Neural progenitor cell (in vitro differentiated cells): ENCODE data around the gene SSR2. TPM values are rescaled to one million over a fixed set of nuclear protein-coding genes. Genes with fewer than 3 reads are reported as not detected.
A peak's percentile ranks its signal among the peaks of the same experiment; 100 is the strongest.

Source experiments
- DNase-seq: peaks from one replicate; pipeline ENCODE4 v3.0.0-alpha.2; 2016; ENCODE audit warnings: low spot score
- H2AFZ ChIP-seq: fragments of 200-600 bp; sonication (generic); replicated peaks from 2 replicates; pipeline ENCODE4 v1.6.1; 2016; ENCODE audit warnings: antibody characterized with exemption
- H3F3A ChIP-seq: fragments of 200-600 bp; sonication (generic); 2 replicates; pipeline ENCODE4 v1.6.1; 2016; ENCODE audit warnings: antibody characterized with exemption, low read depth
- H3K27ac ChIP-seq: fragments of 200-600 bp; sonication (generic); 2 replicates; pipeline ENCODE4 v1.5.1; 2016; ENCODE audit warnings: mild to moderate bottlenecking
- H3K27me3 ChIP-seq: fragments of 200-600 bp; sonication (generic); 2 replicates; pipeline ENCODE4 v1.6.1; 2016; ENCODE audit warnings: mild to moderate bottlenecking, moderate library complexity
- H3K36me3 ChIP-seq: fragments of 200-600 bp; sonication (generic); 2 replicates; pipeline ENCODE4 v1.5.1; 2016
- H3K4me1 ChIP-seq: fragments of 200-600 bp; sonication (generic); 2 replicates; pipeline ENCODE4 v1.6.1; 2016; ENCODE audit warnings: mixed run types
- H3K4me2 ChIP-seq: fragments of 200-600 bp; sonication (generic); 2 replicates; pipeline ENCODE4 v1.6.1; 2016
- H3K4me3 ChIP-seq: fragments of 200-600 bp; sonication (generic); 2 replicates; pipeline ENCODE4 v1.5.1; 2016
- H3K79me2 ChIP-seq: fragments of 200-600 bp; sonication (generic); 2 replicates; pipeline ENCODE4 v1.6.1; 2016; ENCODE audit warnings: low read depth
- H3K9ac ChIP-seq: fragments of 200-600 bp; sonication (generic); 2 replicates; pipeline ENCODE4 v1.6.1; 2016
- H3K9me3 ChIP-seq: fragments of 200-600 bp; sonication (generic); 2 replicates; pipeline ENCODE4 v1.5.1; 2016; ENCODE audit warnings: low read depth
- H4K20me1 ChIP-seq: fragments of 200-600 bp; sonication (generic); 2 replicates; pipeline ENCODE4 v1.6.1; 2016; ENCODE audit warnings: low read depth
- H3K27ac Mint-ChIP-seq: 3 replicates; pipeline ENCODE4 v1.8.0; 2021; ENCODE audit warnings: mixed read lengths
- H3K27me3 Mint-ChIP-seq: 2 replicates; pipeline ENCODE4 v1.8.0; 2022; ENCODE audit warnings: low read depth, mild to moderate bottlenecking, inconsistent platforms, moderate library complexity, mixed read lengths; ENCODE audit not compliant: insufficient read depth
- H3K36me3 Mint-ChIP-seq: 3 replicates; pipeline ENCODE4 v1.8.0; 2021; ENCODE audit warnings: mixed read lengths
- H3K4me1 Mint-ChIP-seq: 3 replicates; pipeline ENCODE4 v1.8.0; 2021; ENCODE audit warnings: mixed read lengths
- H3K4me3 Mint-ChIP-seq: 3 replicates; pipeline ENCODE4 v1.8.0; 2021; ENCODE audit warnings: mild to moderate bottlenecking, moderate library complexity, mixed read lengths
- H3K9me3 Mint-ChIP-seq: 3 replicates; pipeline ENCODE4 v1.8.0; 2020; ENCODE audit warnings: mixed read lengths
- CTCF ChIP-seq: fragments of 200-600 bp; sonication (generic); IDR thresholded peaks from 2 replicates; pipeline ENCODE4 v1.5.1; 2017; ENCODE audit warnings: antibody characterized with exemption, mild to moderate bottlenecking
- EZH2 ChIP-seq: fragments of 200-600 bp; sonication (generic); IDR thresholded peaks from 2 replicates; pipeline ENCODE4 v1.6.1; 2017; ENCODE audit warnings: antibody characterized with exemption, mild to moderate bottlenecking, moderate library complexity
- EZH2phosphoT487 ChIP-seq: fragments of 200-600 bp; sonication (generic); IDR thresholded peaks from 2 replicates; pipeline ENCODE4 v1.6.1; 2017; ENCODE audit warnings: antibody characterized with exemption
- total RNA-seq: library from RNA; depleted of rRNA; stranded (reverse); fragments of >200 nt; gene quantifications from 2 replicates; pipeline ENCODE4 v1.2.3, GENCODE V29; 2015; ENCODE audit warnings: low replicate concordance

Gene SSR2
- total RNA-seq, 1 donor from 2014 or later = 293 TPM

GRCh38 chr1:155969377-155969791 is 51.4 kb downstream of the SSR2 start:
- Histone ChIP-seq H2AFZ (no peak overlapping the region), H3K79me2 (peaks cover 88% of the 10 kb centered on the region), H3K27ac (peak overlapping the region; percentile 65), H3K4me2 (peak overlapping the region; percentile 64), H3K9me3 (no peaks in the 10 kb centered on the region), H3F3A (no peaks in the 10 kb centered on the region), H3K9ac (no peak overlapping the region), H3K27me3 (no peaks in the 10 kb centered on the region), H4K20me1 (peaks cover 87% of the 10 kb centered on the region), H3K36me3 (no peaks in the 10 kb centered on the region), H3K4me1 (peaks cover 52% of the 10 kb centered on the region), H3K4me3 (no peak overlapping the region)
- H3K4me3 Mint-ChIP-seq = peak overlapping the region; percentile 55
- H3K27me3 Mint-ChIP-seq = peaks cover 14% of the 10 kb centered on the region
- TF ChIP-seq EZH2 (no peak), EZH2phosphoT487 (no peak), CTCF (no peak)
- peak overlapping the region; percentile 58 for H3K27ac Mint-ChIP-seq
- H3K9me3 Mint-ChIP-seq = no peaks in the 10 kb centered on the region
- no peak for DNase-seq
- H3K36me3 Mint-ChIP-seq = peaks cover 28% of the 10 kb centered on the region
- H3K4me1 Mint-ChIP-seq = peaks cover 63% of the 10 kb centered on the region

DNA sequence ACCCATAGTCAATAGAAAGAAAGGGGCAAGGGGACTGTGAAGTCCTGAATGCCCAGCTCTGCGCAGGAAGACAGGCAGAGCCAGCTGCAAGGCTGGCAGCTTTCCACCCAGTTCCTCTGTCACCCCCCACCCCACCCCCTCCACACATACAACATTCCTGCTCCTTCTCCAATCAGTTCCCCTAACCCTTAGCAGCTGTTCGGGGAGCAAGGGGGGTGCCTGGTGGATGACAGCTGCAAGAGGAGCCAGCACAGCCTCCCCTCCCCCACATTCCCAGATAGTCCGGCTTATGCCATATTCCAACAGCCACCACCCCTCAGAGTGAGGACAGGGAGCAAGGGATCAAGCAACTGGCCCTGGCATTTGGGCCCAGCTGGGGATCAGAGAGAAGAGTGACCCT is 52.1 kb downstream of the SSR2 start:
- Mint-ChIP-seq H3K9me3 (no peaks in the 10 kb centered on the region), H3K36me3 (peaks cover 32% of the 10 kb centered on the region), H3K27me3 (peaks cover 14% of the 10 kb centered on the region), H3K27ac (peak overlapping the region; percentile 58), H3K4me3 (peak overlapping the region; percentile 55), H3K4me1 (peaks cover 59% of the 10 kb centered on the region)
- Histone ChIP-seq H3K79me2 (peaks cover 81% of the 10 kb centered on the region), H3K27me3 (no peaks in the 10 kb centered on the region), H3K4me3 (no peak overlapping the region), H4K20me1 (peaks cover 83% of the 10 kb centered on the region), H3F3A (no peaks in the 10 kb centered on the region), H3K4me1 (peaks cover 46% of the 10 kb centered on the region), H2AFZ (no peak overlapping the region), H3K9me3 (no peaks in the 10 kb centered on the region), H3K4me2 (peak overlapping the region; percentile 64), H3K36me3 (no peaks in the 10 kb centered on the region), H3K9ac (peak overlapping the region; percentile 4), H3K27ac (peak overlapping the region; percentile 65)
- no peak for TF ChIP-seq CTCF
- no peak for TF ChIP-seq EZH2
- no peak for TF ChIP-seq EZH2phosphoT487
- DNase-seq = no peak

DNA sequence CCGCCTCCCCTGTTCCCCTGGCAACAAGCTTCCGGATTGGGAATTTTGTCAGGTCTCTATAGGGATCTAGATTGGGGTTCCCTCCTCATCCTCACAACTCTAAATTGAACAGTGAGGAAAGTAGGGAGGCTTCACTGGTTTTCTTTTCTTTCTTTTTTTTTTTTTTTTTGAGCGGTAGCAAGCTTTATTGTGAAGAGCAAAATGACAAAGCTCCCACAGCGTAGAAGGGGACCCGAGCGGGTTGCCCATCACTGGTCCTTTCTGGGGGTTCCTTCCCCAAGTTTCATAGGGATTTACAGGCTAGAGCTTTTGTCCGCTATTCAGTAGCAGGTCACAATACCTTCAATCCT is 52.7 kb downstream of the SSR2 start:
- peaks cover 14% of the 10 kb centered on the region for H3K27me3 Mint-ChIP-seq
- H4K20me1 ChIP-seq = peaks cover 77% of the 10 kb centered on the region
- H3K4me1 Mint-ChIP-seq = peaks cover 56% of the 10 kb centered on the region
- H3K27me3 ChIP-seq = no peaks in the 10 kb centered on the region
- no peaks in the 10 kb centered on the region for H3K36me3 ChIP-seq
- no peaks in the 10 kb centered on the region for H3K9me3 Mint-ChIP-seq
- H3K27ac ChIP-seq = peak overlapping the region; percentile 65
- peaks cover 29% of the 10 kb centered on the region for H3K36me3 Mint-ChIP-seq
- no peak overlapping the region for H3K4me3 ChIP-seq
- H3K79me2 ChIP-seq = peaks cover 74% of the 10 kb centered on the region
- H3K9me3 ChIP-seq = no peaks in the 10 kb centered on the region
- DNase-seq = no peak
- peak overlapping the region; percentile 55 for H3K4me3 Mint-ChIP-seq
- H3K4me2 ChIP-seq = peak overlapping the region; percentile 64
- no peaks in the 10 kb centered on the region for H3F3A ChIP-seq
- H3K9ac ChIP-seq = peak overlapping the region; percentile 4
- no peak overlapping the region for H2AFZ ChIP-seq
- H3K27ac Mint-ChIP-seq = peak overlapping the region; percentile 70
- peaks cover 46% of the 10 kb centered on the region for H3K4me1 ChIP-seq
- TF ChIP-seq EZH2phosphoT487 = no peak
- TF ChIP-seq EZH2 = no peak
- TF ChIP-seq CTCF = no peak
